ENCODE results near the gene ARMCX1.

DNA sequence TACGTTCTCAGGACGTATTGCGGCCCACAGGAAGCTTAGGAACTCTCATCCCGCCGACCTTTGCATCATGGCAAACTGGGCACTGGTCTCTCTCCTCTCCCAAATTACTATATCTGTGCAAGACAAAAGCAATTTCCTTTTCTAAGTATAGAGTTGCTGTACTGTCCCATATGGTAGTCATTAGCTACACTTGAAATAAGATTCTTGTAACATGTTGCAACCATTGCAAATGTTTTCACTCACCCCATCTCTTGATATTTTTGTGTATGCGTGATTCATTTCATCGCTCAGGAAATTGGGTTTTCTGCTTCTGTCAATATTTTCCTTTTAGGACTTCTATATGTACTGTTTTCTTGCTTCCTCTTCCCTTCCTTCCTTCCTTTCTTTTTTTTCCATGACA, 51.7 kb downstream of the ARMCX1 start:
- TF ChIP-seq EP300 (IDR thresholded peaks at IDR 0.05) (no peak), POLR2AphosphoS5 (IDR thresholded peaks at IDR 0.05) (no peak), POLR2A (IDR thresholded peaks at IDR 0.05) (no peak)
- TF ChIP-seq, protein P1, sequence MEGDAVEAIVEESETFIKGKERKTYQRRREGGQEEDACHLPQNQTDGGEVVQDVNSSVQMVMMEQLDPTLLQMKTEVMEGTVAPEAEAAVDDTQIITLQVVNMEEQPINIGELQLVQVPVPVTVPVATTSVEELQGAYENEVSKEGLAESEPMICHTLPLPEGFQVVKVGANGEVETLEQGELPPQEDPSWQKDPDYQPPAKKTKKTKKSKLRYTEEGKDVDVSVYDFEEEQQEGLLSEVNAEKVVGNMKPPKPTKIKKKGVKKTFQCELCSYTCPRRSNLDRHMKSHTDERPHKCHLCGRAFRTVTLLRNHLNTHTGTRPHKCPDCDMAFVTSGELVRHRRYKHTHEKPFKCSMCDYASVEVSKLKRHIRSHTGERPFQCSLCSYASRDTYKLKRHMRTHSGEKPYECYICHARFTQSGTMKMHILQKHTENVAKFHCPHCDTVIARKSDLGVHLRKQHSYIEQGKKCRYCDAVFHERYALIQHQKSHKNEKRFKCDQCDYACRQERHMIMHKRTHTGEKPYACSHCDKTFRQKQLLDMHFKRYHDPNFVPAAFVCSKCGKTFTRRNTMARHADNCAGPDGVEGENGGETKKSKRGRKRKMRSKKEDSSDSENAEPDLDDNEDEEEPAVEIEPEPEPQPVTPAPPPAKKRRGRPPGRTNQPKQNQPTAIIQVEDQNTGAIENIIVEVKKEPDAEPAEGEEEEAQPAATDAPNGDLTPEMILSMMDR (IDR thresholded peaks at IDR 0.05), result no peak

Data from sigmoid colon (tissue), 4 donors.